MCF 10A (cell line): Measurements from ENCODE around the gene FBXL20. TPM values are rescaled to one million over a fixed set of nuclear protein-coding genes. Genes with fewer than 3 reads are reported as not detected.

ENCODE experiments used
- BruUV-seq: library from RNA; stranded (reverse); fragments of 400-500 nt; replicated peaks from 2 replicates; lab custom pipeline; 2021; lab: Mats Ljungman, UMichigan
- CTCF ChIA-PET: fragments of 300-600 bp; sonication (Branson Sonifier 250); formaldehyde crosslinking; extraction: SDS; loops from one replicate; lab custom pipeline; 2021; ENCODE audit warnings: antibody characterized with exemption, inconsistent platforms; lab: Yijun Ruan, JAX
- POLR2A ChIA-PET: fragments of 300-600, 350-650 bp; sonication (Branson Sonifier 250); formaldehyde crosslinking; extraction: SDS; loops from one replicate; lab custom pipeline; 2020; ENCODE audit warnings: antibody characterized with exemption, inconsistent platforms; lab: Yijun Ruan, JAX
- DNase-seq: peaks from one replicate; pipeline ENCODE4 v3.0.0-alpha.2; 2018; ENCODE audit not compliant: unreplicated experiment
- H3K27ac Mint-ChIP-seq: one replicate; pipeline ENCODE4 v1.8.0; 2022; ENCODE audit warnings: mild to moderate bottlenecking, low read depth, mixed read lengths; ENCODE audit not compliant: unreplicated experiment
- H3K27me3 Mint-ChIP-seq: one replicate; pipeline ENCODE4 v1.8.0; 2022; ENCODE audit warnings: mixed read lengths; ENCODE audit not compliant: insufficient read depth, unreplicated experiment
- H3K36me3 Mint-ChIP-seq: one replicate; pipeline ENCODE4 v1.8.0; 2022; ENCODE audit warnings: mild to moderate bottlenecking, moderate library complexity, mixed read lengths; ENCODE audit not compliant: insufficient read depth, unreplicated experiment
- H3K4me1 Mint-ChIP-seq: one replicate; pipeline ENCODE4 v1.8.0; 2022; ENCODE audit warnings: mixed read lengths; ENCODE audit not compliant: insufficient read depth, unreplicated experiment
- H3K4me3 Mint-ChIP-seq: one replicate; pipeline ENCODE4 v1.8.0; 2022; ENCODE audit warnings: mild to moderate bottlenecking, moderate library complexity, mixed read lengths; ENCODE audit not compliant: unreplicated experiment
- H3K9me3 Mint-ChIP-seq: one replicate; pipeline ENCODE4 v1.8.0; 2022; ENCODE audit warnings: mixed read lengths; ENCODE audit not compliant: unreplicated experiment
- intact Hi-C: fragments of 100-400 bp; cut with micrococcal nuclease; formaldehyde crosslinking; loops from 2 replicates; pipeline ENCODE4 v1.14.1; 2022
- total RNA-seq: library from RNA; stranded (reverse); gene quantifications from 2 replicates; pipeline ENCODE4 v1.2.3, GENCODE V29; 2022
- TF ChIP-seq, protein P1 (sequence below): fragments of 200-600 bp; IDR thresholded peaks from one replicate; pipeline ENCODE4 v1.8.0; 2022; ENCODE audit warnings: antibody characterized with exemption, mild to moderate bottlenecking; ENCODE audit not compliant: unreplicated experiment

FBXL20 gene
- total RNA-seq, 1 experiment from 2014 or later: 13.4 TPM

GRCh38 chr17:39276113-39276512, 125.3 kb downstream of the FBXL20 start:
- no peak overlapping the region for H3K27ac Mint-ChIP-seq
- no peak for DNase-seq
- no TSS peak for BruUV-seq
- H3K36me3 Mint-ChIP-seq: peaks cover 66% of the 10 kb centered on the region
- ChIA-PET CTCF (no interaction called here), POLR2A (no interaction called here)
- intact Hi-C loops: no loop called here
- no peaks in the 10 kb centered on the region for H3K27me3 Mint-ChIP-seq
- H3K4me3 Mint-ChIP-seq: no peak overlapping the region
- no peaks in the 10 kb centered on the region for H3K4me1 Mint-ChIP-seq
- TF ChIP-seq, protein P1, sequence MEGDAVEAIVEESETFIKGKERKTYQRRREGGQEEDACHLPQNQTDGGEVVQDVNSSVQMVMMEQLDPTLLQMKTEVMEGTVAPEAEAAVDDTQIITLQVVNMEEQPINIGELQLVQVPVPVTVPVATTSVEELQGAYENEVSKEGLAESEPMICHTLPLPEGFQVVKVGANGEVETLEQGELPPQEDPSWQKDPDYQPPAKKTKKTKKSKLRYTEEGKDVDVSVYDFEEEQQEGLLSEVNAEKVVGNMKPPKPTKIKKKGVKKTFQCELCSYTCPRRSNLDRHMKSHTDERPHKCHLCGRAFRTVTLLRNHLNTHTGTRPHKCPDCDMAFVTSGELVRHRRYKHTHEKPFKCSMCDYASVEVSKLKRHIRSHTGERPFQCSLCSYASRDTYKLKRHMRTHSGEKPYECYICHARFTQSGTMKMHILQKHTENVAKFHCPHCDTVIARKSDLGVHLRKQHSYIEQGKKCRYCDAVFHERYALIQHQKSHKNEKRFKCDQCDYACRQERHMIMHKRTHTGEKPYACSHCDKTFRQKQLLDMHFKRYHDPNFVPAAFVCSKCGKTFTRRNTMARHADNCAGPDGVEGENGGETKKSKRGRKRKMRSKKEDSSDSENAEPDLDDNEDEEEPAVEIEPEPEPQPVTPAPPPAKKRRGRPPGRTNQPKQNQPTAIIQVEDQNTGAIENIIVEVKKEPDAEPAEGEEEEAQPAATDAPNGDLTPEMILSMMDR: no peak
- H3K9me3 Mint-ChIP-seq: no peaks in the 10 kb centered on the region

- ChIA-PET POLR2A (interaction anchor here (0.6 kb wide), 1 partner anchor 869 kb away, joined by 3 read pairs; the partner anchor contains the start of gene CASC3), CTCF (interaction anchor here (0.6 to 1.1 kb wide), 3 partner anchors 7 to 98 kb away, joined by 3 read pairs; no protein-coding TSS in a partner anchor)
- no TSS peak for BruUV-seq
- Mint-ChIP-seq H3K9me3 (no peaks in the 10 kb centered on the region), H3K4me3 (no peak overlapping the region), H3K4me1 (no peaks in the 10 kb centered on the region), H3K27me3 (no peaks in the 10 kb centered on the region), H3K36me3 (peaks cover 73% of the 10 kb centered on the region), H3K27ac (no peak overlapping the region)
- DNase-seq: no peak
- intact Hi-C loops: loop anchor here (1.0 to 2.0 kb wide), 2 partner anchors 81 to 133 kb away; no protein-coding TSS in a partner anchor
- TF ChIP-seq, protein P1: no peak
These were observed 129.9 kb downstream of the FBXL20 start for GRCh38 chr17:39271546-39271945.

DNA sequence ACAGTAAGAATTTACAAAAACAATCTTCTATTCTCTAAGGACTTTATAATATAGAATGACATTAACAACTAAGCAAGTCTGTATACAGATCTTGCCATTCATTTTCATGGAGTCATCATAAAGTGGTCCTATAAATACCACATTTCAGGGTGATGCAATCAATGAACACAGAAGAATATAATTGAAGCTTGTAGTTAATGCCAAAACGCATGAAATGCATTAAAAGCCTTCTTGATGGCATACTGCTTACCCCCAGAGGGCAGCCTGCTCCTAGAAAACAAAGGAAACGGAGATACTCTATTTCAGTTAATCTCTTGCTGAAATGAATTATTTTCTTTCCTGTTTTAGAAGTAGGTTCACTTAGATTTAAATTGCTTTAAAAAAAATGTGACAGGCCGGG, 130.5 kb downstream of the FBXL20 start:
- BruUV-seq: no TSS peak
- Mint-ChIP-seq H3K27me3 (no peaks in the 10 kb centered on the region), H3K4me1 (no peaks in the 10 kb centered on the region), H3K36me3 (peaks cover 79% of the 10 kb centered on the region), H3K4me3 (no peak overlapping the region), H3K9me3 (no peaks in the 10 kb centered on the region), H3K27ac (no peak overlapping the region)
- intact Hi-C loops: loop anchor here (1.0 to 2.0 kb wide), 2 partner anchors 82 to 133 kb away; no protein-coding TSS in a partner anchor
- ChIA-PET POLR2A (interaction anchor here (0.7 kb wide), 1 partner anchor 26 kb away, joined by 3 read pairs; no protein-coding TSS in a partner anchor), CTCF (interaction anchor here (0.6 to 1.1 kb wide), 4 partner anchors 8 to 107 kb away, joined by 3 to 6 read pairs (median 3); no protein-coding TSS in a partner anchor)
- DNase-seq: peak; percentile 37
- TF ChIP-seq, protein P1: peak; percentile 47

DNA sequence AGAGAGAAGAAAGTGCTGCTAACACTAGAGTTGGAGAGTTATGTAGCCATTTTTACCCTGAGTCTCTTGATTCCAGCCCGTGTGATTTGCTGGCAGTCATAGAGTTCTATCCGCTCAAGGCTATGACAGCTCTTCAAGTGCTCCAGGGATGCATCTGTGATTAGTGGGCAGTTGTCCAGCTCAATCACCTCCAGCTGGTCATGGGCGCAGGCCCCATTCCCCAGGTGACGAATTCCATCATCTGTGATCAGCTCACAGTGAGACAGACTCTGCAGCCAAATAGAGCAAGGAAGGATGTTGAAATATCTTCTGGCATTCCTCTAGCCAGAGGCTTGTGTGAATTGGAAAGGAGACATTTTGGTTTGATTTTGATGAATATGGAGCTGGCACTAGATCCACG, 137.3 kb downstream of the FBXL20 start:
- Mint-ChIP-seq H3K27ac (no peak overlapping the region), H3K27me3 (no peaks in the 10 kb centered on the region), H3K36me3 (peaks cover 78% of the 10 kb centered on the region), H3K9me3 (no peaks in the 10 kb centered on the region), H3K4me1 (no peaks in the 10 kb centered on the region), H3K4me3 (no peak overlapping the region)
- CTCF ChIA-PET: no interaction called here
- TF ChIP-seq, protein P1: no peak
- DNase-seq: no peak
- no TSS peak for BruUV-seq
- intact Hi-C loops: no loop called here
- POLR2A ChIA-PET: interaction anchor here (0.7 to 1.4 kb wide), 2 partner anchors 26 to 65 kb away, joined by 3 to 5 read pairs; partner anchors contain the start of gene RPL19
